SW480 (cell line): ENCODE measurements around the gene SELENON.
A peak's percentile ranks its signal among the peaks of the same experiment; 100 is the strongest.

Source experiments
- DNase-seq: peaks from one replicate; pipeline ENCODE4 v3.0.0-alpha.2; 2016; ENCODE audit warnings: low spot score

Gene SELENON

DNA sequence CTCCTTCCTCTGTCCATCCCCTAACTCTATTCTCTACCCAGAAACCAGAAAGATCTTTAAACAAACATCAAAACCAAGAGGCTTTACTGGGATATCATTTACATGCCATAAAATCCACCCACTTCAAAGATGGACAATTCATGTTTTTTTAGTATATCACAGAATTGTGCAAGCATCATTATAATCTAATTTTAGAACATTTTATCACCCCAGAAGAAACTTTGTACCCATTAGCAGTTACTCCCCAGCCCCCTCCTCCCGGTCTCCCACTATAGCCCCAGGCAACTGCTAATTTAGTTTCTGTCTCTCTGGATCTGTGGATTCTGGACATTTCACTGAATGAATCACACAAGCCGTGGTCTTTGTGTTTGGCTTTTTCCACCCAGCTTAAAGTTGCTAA, 4.8 kb upstream of the SELENON start:
- DNase-seq = no peak

DNA sequence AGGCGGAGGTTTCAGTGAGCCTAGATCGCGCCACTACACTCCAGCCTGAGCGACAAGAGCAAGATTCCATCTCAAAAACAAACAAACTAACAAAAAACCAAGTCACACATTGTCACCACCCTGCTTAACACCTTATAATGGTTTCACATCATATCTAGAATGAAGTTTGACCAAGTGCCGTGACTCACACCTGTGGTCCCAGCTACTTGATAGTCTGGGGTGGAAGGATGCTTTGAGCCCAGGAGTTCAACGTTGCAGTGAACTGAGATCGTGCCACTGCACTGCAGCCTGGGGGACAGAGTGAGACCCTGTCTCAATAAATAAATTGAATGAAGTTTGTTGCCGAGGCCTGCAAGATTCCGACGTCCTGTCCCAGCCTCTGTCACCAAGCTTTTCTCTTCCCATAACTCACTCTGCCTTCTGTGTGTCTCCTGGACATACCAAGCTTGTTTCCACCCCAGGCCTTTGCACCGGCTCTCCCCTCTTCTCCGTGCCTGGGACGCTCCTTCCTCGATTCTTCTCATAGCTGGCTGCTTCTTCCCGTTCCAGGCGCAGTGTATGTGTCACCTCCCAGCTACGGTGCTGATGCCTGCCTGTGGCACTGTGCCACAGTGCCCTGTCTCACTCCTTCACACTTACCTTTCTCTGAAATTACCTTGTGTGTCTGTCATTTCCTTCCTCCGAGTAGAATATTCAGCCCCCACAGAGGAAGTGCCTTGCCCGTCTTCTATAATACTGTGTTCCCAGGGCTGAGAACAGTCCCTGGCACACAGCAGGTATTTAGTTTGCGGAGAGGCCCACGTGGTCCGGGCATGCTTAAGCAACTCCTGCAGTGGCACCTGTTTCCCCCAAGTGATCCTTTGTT, 3.8 kb upstream of the SELENON start:
- DNase-seq = no peak

DNA sequence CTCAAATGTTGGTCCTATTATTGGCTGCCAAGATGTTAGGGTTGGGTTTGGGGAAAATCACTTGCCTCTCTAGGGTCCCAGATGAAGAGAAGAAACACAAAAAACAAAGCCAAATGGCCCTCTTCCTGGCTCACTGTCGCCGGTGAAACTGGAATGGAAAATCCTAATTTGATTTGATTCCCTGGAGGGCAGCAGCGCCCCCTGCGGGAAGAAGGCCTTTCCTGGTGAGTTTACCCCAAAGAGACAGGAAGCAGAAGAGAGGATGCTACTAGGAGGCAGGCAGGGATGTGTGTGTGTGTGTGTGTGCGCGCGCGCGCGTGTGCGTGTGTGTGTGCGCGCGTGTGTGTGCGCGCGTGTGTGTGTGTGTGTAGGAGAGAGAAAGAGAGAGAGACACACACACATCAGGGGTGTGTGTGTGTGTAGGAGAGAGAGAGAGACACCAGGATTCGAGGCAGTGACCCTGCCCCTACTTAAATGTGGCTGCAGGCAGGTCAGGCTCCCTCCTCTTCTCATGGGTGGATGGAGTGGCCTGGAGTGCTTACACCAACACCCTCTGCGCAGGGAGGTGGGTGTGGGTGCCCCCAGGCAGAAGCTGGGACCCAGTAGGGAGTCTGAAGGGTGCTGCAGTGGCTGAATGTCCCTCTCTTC, 3.1 kb upstream of the SELENON start:
- peak; percentile 62 for DNase-seq

DNA sequence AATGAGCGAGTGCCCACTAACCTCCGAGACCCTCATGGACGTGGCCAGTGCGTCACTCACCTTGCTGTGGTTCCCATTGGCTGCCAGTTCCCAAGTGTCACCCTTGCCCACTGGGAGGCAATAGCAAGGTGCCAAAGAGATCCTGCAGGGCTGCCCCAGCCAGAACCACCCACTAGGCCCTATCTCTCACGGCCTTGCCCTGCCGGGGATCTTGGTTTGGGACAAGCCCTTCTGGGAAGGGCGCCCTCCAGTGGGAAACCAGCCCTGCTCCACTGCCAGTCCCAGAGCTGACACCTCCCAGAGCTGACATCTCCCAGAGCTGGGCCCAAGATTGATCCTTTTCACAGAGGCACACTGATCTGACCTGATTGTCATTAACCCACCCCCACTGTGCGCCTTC, 2.1 kb upstream of the SELENON start:
- no peak for DNase-seq

DNA sequence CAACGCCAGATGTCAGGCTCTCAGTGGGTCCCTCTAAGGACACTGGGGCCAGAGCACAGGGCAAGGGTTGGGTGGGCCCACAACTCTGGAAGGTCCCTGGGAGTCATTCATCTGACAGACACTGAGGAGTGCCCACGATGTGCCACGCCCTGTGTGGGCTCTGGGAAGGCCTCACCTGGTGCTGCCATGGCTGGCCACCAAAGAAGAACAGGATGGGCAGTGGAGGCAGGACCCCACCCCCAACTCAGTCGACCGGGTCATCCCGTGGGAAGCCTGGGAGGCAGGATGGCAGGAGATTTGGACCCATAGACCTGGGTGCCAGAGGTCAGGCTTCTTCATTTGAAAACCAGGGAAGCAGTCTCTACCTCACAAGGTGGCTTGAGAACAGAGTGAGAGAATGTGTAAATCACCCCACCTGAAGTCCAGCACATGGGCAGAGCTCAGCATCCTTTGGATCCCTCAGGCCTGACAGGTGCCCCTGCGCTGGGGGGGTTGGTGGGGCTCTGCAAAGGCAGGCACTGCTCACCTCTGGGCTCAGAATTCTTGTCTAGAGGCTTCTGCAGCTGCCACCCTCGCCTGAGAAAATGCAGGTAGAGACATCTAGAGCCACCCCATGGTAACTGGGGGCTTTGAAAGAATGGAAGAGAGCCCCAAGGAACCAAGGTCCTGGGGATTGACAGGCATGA, 1.2 kb upstream of the SELENON start:
- no peak for DNase-seq

DNA sequence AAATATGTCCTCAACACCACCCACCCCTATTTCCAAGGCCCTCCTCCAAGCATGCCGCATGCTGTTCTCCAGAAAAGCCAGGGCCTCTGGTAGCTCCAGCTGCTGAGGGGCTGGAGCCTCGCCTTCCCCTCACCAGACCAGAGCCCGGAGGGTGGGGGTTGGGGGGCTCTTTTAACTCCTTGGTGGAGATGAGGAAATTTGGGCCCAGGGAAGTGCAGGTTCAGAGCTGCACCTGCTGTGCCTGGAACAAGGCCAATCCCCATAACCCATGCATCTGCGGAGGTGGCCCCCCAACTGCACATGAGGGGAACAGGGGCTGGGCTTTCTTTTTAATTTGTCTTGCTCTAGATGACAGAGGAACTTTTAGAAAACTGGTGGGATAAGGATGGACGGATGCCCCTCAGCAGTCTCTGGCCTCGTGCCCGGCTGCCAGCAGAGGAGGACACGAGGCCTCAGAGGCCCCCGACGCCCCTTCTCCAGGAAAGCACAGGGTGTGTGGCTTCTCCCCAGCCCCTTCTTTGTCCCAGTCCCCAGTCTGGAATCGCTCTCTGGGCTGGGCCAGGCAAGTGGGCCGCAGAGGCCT, 550 bp upstream of the SELENON start:
- DNase-seq = no peak

DNA sequence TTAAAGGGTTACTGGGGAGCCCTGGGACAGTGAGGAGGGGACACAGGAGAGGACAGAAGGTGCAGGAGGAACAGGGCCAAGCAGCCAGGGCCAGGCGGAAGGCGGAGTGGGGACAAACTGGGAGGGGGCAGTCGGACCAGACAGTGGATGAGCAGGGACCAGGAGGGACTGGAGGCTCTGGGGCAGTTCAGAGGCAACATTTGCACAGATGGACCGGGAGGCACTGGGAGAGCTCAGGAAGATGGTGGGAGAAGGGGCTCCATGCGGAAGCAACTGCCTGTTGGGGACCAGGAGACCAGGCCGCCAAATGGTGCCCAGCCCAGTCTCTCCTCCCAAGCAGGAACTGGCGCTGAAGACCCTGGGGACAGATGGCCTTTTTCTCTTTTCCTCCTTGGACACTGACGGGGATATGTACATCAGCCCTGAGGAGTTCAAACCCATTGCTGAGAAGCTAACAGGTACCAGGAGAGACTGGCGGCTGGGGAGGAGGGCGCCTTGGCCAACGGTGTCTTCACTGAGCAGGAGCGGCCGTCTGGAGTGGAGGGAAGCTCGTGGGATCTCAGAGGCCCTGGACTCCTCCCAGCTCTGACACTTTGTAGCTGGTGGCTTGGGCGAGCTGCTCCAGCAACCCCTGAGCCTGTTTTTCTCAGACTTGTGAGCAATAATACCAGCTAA, 847 bp downstream of the SELENON start:
- DNase-seq = no peak

DNA sequence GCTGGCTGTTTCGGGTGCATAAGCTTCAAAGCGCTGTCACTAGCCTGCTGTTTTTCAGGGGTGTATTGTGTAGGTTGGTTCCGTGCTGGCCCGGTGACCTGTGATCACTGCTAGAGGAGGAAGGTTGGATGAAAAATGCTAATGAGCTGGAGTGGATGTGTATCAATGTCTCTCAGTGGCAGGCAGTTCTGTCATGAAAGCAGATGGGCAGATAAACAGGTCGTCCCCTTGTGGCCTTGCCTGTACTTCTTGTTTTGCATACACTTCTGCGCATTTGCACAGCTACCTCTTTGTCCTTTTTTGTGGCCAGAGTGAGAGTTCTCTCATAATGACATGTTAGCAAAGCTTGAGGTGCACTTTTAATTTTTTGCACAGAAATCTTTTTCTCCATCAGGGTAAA, 2.9 kb downstream of the SELENON start:
- DNase-seq = no peak

DNA sequence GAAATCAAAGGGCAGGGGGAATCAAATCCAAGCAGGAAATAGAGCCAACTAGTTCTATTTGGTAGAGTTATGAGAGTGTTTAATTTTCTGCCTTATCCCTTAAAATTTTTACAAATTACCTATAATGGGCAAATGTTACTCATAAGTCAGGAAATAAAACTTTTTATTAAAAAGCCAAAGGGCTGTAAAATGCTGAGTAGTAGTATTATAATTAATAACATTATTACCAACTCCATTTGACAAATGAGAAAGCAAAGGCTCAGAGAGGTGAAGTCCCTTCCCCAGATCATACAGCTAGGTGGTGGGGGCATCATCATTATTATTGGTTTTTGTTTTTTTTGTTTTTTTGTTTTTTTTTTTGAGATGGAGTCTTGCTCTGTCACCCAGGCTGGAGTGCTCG, 3.4 kb downstream of the SELENON start:
- DNase-seq = no peak

DNA sequence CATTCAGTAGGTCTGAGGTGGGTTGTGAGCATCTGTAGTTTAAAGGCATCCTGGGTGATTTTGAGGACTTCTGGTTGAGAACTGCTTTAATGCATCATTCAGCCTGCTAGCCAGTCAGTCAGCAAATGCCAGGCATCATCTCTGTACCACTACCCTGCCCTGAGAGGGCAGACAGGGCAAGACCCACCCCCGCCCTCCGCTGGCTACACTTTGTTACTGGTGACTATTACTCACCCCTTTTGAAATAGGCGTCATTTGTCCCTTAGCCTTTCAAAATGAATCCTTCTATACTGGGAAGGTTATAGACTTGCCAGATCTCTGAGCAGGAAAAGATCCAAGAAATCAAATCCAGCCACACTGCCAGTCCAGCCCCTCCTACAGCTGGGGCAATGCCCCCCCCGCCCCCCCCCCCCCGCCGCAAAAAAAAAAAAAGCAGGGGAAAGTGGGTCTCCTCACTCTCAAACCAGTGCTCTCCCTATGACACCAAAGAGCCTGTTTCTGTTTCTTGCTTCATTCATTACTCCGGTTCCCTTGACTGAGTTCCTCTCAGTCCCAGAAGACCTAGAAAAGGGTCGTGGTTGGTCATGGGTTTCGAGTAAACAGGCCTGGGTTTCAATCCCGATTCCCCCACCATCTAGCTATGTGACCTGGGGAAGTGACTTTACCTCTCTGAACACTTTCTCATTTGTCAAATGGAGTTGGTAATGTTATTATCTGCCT, 4.4 kb downstream of the SELENON start:
- DNase-seq = no peak

DNA sequence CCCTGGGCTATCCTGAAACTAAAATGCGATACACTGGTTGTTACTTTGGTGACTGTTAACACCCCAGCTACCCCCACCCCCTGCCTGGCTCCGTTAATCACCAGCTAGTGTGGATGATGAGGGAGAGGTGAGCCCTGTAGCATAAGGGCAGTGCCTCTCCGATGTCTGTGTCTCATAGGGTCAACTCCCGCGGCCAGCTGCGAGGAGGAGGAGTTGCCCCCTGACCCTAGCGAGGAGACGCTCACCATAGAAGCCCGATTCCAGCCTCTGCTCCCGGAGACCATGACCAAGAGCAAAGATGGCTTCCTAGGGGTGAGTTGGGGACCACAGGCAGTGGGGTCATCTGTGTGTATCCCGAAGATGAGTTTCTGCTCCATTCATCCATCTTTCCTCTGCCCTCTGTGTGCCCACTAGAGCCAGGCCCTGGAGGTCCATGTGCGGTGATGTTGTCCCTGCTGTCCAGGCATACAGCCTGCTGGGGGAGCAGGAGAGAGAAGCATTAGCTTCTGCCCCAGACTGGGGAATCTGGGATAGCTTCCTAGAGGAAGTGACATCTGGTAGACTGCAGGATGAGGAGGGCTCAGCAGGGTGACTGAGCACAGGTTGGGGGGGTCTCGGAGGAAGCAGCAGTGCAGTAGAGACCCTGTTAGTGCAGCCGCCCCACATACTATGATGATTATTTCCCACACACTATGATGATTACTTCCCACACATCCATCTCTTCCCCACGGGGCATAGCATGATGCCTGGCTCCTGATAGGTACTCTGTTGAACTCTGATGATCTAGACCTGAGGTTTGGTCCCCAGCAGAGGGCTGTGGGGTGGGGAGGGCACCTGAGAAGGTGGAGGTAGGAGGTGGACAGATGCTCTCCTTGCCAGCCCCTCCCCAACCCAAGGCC, 5.2 kb downstream of the SELENON start:
- no peak for DNase-seq

DNA sequence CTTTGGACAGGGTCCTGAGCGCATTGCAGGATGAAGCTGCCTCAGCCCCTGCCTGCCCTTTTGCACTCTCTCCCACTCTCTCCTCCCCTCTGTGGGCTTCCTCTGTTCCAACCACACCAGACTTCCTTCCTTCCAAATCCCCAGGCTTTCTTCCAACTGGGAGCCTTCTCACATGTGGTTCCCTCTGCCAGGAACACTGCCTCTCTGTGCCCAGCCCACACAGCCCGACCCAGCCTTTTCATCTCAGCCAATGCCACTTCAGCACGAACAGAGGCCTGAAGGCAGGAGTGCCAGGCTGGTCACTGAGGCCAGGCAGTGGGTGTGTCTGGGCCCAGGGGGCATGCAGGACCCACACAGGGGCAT, 5.9 kb downstream of the SELENON start:
- no peak for DNase-seq

DNA sequence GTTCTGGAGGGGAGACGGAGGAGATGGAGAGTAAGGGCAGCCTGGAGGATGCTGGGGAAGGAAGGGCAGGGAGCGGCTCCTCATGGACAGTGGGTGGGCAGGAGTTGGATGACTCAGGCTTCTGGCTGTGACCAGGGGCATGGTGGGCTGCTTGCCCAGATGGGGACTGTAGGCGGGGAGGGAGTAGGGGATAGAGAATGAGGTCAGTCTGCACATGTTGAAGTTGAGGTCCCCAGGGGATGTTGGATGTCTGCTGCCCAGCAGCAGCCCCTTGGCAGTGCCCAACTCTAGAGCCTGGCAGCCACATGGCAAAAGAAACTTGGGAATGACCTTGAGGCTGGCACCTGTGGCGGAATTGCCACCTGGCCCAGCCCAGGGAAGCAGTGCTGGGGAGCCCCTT, 6.4 kb downstream of the SELENON start:
- no peak for DNase-seq

DNA sequence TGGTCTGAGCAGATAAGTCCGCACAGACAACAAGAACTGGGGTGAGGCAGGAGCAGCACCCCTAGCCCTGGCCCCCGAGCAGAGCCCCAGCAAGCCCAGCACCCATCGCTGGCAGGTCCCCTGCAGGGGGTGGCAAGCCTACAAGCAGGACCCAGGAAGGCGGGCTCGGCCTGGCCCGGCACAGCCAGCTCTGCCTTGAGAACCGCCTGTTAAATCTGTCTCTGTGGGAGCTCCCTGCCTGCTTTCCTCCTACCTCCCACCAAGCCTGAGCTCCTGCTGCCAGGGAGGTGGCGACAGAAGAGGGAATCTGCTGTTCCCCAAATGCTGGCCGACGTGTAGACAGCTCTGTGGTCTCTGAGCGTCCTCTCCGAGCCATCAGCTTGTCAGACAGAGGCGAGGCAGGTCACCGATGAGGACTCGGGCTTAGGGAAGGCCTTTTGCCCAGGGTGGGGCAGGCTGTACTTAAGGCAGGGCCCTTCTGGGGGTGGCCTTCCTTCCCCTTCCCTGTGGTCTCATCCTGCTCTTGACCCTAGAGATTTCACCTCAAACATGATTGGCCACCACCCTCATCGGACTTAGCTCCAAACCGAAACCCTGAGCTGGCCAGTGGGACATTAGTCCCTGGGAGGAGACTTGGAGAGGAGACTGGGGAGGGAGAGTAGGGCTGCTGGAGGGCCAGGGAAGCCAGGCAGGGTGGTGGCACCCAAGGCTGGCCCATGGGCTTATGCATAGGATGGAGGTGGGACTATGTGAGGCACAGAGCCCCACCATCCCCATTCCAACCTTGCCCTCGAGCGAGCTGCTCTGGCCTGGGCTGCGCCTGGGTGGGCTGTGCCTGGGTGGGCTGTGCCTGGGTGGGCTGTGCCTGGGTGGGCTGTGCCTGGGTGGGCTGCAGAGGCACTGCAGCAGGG, 7.7 kb downstream of the SELENON start:
- no peak for DNase-seq

DNA sequence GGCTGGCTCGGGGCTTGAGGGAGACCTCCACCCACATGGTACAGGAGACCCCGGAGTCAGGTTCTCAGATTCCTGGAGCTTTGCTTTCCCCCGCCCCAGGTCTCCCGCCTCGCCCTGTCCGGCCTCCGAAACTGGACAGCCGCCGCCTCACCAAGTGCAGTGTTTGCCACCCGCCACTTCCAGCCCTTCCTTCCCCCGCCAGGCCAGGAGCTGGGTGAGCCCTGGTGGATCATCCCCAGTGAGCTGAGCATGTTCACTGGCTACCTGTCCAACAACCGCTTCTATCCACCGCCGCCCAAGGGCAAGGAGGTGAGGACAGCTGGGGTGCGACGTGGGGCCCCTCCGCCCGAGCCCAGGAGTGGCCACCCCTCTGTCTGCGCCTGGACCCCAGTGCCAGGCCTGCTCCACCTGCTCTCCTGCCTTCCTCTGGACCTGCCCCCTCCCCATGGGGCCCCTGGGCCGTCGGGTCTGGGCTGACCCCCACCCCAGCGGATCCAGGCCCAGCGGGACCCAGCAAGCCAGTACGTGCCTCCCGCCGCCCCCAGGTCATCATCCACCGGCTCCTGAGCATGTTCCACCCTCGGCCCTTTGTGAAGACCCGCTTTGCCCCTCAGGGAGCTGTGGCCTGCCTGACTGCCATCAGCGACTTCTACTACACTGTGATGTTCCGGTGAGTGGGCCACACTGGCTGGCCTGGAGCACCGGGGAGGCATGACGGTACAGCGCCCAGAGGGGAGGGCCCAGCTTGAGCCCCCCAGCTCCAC, 8.7 kb downstream of the SELENON start:
- no peak for DNase-seq

DNA sequence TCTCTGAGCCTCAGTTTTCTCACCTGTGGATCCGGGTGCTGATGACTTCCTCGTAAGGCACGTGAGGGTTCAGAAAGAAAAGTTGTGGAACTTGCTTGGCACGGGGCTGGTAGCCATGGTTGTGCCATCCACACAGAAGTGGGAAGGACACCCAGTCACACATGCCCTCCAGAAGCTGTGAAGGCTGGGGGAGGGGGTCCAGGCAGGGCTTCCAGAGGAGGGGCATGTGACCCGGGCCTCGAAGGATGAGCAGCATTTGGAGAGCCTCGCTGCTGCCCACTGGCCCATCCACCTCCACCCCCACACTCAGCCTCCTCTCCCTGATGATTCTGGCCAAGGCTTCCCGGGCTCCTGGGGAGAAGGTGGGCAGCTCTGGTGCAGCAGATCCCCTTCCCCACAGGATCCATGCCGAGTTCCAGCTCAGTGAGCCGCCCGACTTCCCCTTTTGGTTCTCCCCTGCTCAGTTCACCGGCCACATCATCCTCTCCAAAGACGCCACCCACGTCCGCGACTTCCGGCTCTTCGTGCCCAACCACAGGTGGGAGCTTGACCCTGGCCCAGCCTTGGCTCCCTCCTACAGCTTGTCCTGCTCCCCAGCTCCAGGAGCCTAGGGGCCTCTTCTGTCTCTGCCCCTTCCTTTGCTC, 9.4 kb downstream of the SELENON start:
- no peak for DNase-seq

DNA sequence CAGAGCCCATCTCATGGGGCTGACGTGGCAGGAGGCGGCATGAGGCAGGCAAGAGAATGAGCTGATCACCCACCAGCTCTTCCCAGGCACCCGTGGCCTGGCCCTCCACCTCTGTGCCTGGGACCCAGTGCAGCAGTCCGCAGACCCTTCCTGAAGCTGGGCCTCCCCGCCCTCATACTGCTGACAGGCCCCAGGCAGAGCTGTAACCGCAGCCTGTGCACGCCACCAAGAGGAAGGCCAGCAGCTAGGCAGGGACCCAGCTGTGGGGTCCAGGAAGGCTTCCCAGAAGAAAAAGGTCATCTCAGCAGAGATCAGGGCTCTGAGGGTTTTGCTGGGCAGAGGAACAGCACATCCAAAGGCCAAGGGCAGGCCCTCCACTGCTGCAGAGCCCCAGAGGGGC, 9.9 kb downstream of the SELENON start:
- DNase-seq = no peak
